ENCODE measurements around the gene C10orf71.

The C10orf71 gene

DNA sequence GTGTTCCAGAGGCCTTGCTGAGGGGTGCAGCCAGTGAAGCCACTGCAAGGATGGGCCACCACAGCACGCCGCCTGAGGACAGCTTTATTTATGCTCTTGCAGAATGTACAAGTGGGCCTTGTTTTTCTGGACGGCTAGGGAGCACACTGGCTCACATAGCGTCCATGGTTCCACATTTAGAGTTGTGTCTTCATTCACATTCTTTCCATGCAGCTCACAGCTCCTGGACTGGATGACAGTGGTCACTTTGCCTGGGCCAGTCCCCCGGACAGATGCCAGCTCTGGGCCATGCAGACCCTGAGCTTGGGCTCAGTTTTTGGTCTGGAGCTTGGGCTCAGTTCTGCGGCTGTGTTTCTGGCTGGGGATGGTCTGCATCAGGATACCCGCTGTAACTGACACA lies 2.6 kb upstream of the C10orf71 start:
- no peaks in the 10 kb centered on the region for H3K36me3 Mint-ChIP-seq (ENCODE audit: low read depth)
- H3K9me3 Mint-ChIP-seq, result no peaks in the 10 kb centered on the region
- H3K27ac Mint-ChIP-seq, result no peak overlapping the region
- no peak overlapping the region for H3K4me3 Mint-ChIP-seq
- no peaks in the 10 kb centered on the region for H3K27me3 Mint-ChIP-seq
- no peaks in the 10 kb centered on the region for H3K4me1 Mint-ChIP-seq (ENCODE audit: low read depth)

DNA sequence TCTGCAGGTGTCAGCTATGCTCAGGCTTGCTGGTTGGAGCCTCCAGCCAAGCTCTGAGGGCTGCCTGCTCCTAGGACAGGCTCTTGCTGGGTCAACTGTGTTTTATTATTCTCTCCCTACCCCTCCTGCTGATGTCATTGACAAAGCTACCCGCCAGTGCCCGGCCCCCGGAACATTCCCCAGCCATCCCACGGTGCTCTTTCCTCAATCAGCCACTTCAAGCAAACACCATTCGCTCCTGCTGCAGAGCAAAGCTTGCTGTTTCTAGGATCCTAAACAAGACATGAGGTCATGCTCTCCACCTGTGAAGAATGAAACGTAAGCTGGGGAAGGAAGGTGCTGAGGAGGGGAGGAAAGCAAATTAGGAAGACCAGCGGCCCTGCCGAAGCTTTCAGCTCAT lies 2.1 kb upstream of the C10orf71 start:
- Mint-ChIP-seq H3K9me3 (no peaks in the 10 kb centered on the region), H3K27ac (no peak overlapping the region), H3K4me3 (no peak overlapping the region), H3K27me3 (no peaks in the 10 kb centered on the region), H3K36me3 (ENCODE audit: low read depth) (no peaks in the 10 kb centered on the region), H3K4me1 (ENCODE audit: low read depth) (no peaks in the 10 kb centered on the region)

DNA sequence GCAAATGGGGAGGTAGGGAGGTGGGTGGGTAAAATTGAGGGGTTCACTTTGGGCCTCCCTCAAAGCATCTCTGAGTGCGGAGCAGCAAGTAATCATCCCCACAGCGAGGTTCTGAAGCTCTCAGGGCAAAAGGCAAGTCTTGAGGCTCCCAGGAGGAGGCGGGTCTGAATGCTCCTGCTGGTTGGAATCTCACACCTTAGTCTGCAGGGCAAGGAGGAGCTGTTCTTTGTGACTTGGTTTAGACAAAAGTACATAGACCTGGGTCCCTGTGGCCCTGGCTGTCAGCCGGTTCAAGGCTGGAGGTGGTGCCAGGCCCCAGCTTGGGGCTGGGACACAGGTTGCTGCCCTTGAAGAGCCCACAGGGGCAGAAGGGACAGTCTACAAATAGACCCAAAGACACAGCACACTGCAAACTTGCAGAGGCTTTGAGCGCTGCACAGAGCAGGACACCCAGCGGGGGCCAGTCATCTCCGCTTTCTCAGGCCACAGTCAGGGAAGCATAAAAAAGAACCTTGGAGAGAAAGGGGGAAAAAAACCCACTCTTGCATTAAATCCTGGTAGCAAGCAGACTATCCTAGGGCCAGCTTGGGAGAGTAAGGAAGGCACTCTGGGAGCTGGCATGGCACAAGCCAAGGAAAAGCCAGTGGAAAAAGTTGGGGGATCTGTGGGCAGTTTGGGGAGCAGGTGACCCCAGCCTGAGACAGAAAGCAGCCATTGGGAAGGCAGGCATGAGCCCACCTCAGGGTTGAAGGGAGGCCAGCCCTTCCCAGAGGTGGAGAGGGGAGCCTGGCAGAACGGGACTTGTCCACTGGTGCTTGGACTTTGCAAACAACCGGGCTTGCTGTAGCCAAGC lies 926 bp upstream of the C10orf71 start:
- Mint-ChIP-seq H3K27ac (no peak overlapping the region), H3K27me3 (no peaks in the 10 kb centered on the region), H3K4me1 (ENCODE audit: low read depth) (no peaks in the 10 kb centered on the region), H3K9me3 (no peaks in the 10 kb centered on the region), H3K36me3 (ENCODE audit: low read depth) (no peaks in the 10 kb centered on the region), H3K4me3 (no peak overlapping the region)

DNA sequence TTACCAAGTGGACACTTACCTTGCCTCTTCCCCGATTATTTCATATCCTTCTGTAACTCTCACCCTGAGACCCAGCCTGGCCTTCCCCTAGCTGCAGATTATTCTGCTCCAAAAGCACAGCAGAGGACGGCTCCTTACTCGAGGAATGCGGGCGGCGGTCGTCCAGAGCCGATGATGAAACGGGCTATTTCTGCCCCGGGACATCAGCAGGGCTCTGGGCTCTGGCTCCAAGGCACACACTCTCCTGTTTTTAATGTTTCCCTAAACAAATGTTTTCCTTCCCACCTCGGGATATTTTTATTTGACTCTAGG lies 343 bp upstream of the C10orf71 start:
- H3K27ac Mint-ChIP-seq, result no peak overlapping the region
- H3K4me1 Mint-ChIP-seq (ENCODE audit: low read depth), result no peaks in the 10 kb centered on the region
- H3K36me3 Mint-ChIP-seq (ENCODE audit: low read depth), result no peaks in the 10 kb centered on the region
- H3K27me3 Mint-ChIP-seq, result no peaks in the 10 kb centered on the region
- H3K4me3 Mint-ChIP-seq, result no peak overlapping the region
- H3K9me3 Mint-ChIP-seq, result no peaks in the 10 kb centered on the region

DNA sequence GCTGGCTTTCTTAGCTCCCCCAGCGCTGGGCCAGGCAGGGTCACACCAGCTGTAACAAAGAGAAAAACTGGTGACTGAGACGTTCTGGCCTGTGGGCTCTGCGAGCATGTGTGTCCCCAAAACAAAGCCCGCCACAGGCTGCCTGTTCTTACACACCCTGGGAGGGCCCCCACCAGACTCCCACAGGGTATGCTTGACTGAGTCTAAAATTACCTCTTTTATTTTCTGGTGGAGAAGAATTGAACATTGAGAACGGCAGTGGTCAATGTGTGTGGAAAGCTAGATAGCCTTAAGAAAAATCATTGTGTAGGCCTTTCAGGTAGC lies 808 bp downstream of the C10orf71 start:
- no peaks in the 10 kb centered on the region for H3K36me3 Mint-ChIP-seq (ENCODE audit: low read depth)
- H3K9me3 Mint-ChIP-seq, result no peaks in the 10 kb centered on the region
- H3K4me1 Mint-ChIP-seq (ENCODE audit: low read depth), result no peaks in the 10 kb centered on the region
- no peaks in the 10 kb centered on the region for H3K27me3 Mint-ChIP-seq
- H3K4me3 Mint-ChIP-seq, result no peak overlapping the region
- H3K27ac Mint-ChIP-seq, result no peak overlapping the region

DNA sequence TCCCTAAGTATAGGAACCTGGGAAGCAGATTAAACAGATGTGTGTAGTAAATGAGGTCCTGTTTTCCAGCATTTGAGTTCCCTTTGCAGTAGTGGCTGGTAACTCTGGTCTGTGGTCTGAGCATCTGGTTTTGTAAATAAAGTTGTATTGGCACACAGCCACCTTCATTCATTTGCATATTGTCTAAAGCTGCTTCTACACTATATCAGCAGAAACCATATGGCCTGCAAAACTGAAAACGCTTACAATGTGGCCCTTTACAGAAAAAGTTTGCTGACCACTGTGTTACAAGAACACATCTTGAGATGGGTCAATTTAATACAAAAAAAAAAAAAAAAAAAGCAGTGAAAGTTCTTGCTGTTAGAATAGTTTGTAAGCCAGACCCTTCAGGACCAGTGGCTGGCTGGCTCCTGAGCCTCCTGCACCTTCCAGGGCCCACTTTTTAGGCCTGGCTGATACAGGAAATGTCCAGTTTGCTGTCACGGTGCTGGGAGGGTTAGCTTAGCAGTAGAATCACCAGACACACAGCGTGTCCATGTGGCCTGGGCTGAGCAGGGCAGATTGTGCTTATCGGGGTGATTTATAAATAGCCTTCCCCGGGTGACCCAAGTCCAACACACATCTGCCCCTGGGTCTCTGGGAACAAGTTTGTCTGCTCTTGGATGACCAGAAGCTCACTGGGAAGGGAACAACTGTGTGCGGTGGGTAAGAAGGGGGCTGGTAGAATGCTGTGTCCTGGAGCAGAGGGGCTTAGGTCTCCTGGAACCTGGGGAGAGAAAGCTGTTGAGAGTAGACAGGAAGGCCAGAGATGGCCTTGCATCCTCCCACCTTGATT lies 1.4 kb downstream of the C10orf71 start:
- Mint-ChIP-seq H3K4me3 (no peak overlapping the region), H3K36me3 (ENCODE audit: low read depth) (no peaks in the 10 kb centered on the region), H3K27me3 (no peaks in the 10 kb centered on the region), H3K27ac (no peak overlapping the region), H3K9me3 (no peaks in the 10 kb centered on the region), H3K4me1 (ENCODE audit: low read depth) (no peaks in the 10 kb centered on the region)

DNA sequence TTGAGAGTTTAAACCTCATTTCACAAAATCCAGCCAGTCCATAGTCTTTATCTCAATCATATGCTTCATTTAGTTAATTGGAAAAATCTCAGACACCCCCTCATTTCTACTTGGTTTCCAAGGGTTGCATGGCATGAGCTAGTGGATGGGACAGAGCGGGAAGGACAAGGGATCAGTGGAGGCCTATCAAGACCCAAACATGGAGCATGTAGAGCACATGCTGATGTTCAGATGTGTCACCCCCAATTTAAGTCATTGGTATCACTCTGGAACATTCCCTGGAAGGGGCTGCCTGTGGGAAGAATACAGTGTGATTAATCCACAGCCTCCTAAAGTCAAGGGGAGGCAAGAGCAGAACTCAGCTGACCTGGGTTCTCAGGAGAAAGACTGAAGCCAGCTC lies 2.3 kb downstream of the C10orf71 start:
- H3K9me3 Mint-ChIP-seq, result no peaks in the 10 kb centered on the region
- no peak overlapping the region for H3K4me3 Mint-ChIP-seq
- no peaks in the 10 kb centered on the region for H3K36me3 Mint-ChIP-seq (ENCODE audit: low read depth)
- H3K27ac Mint-ChIP-seq, result no peak overlapping the region
- H3K4me1 Mint-ChIP-seq (ENCODE audit: low read depth), result no peaks in the 10 kb centered on the region
- H3K27me3 Mint-ChIP-seq, result no peaks in the 10 kb centered on the region

DNA sequence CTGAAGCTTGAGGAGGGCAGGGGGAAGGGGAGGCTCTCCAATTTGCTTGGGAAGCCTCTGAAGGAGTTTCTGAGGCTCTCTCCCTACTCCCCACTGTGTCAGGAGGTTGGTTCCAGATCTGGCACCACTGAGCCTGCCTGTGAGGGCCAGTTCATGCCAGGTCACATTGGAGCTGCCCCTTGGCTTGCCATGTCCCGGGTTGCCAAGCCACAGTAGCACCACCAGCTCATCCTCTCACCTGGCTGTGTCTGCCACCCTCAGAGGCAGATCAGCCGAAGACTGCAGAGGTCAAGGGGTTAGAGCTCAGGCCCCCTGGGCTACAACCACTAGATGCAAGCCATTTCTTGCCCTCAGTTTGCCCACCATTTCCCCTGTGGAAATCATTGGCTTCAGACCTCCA lies 3.1 kb downstream of the C10orf71 start:
- Mint-ChIP-seq H3K4me1 (ENCODE audit: low read depth) (no peaks in the 10 kb centered on the region), H3K27me3 (no peaks in the 10 kb centered on the region), H3K36me3 (ENCODE audit: low read depth) (no peaks in the 10 kb centered on the region), H3K9me3 (no peaks in the 10 kb centered on the region), H3K4me3 (no peak overlapping the region), H3K27ac (no peak overlapping the region)

DNA sequence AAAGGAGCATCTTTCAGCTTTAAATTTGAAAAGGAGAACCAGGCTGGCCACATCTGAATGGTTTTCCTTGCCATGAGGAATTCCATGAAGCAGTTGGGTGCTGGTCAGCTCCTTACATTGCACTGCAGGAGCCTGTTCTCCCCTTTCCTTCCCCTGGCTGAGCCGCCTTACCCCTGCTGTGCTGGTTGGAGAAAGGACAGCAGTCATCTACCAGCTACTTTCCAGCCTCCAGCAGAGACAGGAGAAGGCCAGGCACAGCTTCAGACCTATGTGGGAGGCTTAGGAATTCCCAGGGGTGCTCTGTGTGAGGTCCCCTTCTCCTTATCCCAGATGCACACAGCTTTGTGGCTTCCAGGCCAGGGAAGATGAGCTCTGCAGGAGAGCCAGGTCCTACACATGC lies 4.7 kb downstream of the C10orf71 start:
- Mint-ChIP-seq H3K4me3 (no peak overlapping the region), H3K4me1 (ENCODE audit: low read depth) (peaks cover 1% of the 10 kb centered on the region), H3K36me3 (ENCODE audit: low read depth) (no peaks in the 10 kb centered on the region), H3K9me3 (no peaks in the 10 kb centered on the region), H3K27me3 (no peaks in the 10 kb centered on the region), H3K27ac (no peak overlapping the region)

DNA sequence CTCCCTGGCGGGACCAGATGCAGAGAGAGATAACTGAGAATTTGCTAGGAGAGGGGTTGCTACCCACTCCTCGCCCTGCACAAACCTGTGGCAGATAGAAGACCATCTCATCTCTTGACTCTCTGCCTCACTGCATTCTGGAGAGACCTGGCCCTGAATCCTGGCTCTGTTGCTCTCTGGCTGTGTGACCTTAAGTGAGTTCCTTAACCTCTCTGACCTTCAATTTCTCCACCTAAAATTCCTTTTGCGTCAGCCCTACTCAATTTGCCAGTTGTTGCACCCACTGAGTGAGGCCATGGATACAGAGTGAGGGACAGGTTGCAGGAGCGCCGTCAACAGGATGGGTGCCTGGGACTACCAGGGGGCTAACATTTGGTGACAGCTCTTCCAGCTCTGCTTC lies 5.2 kb downstream of the C10orf71 start:
- no peaks in the 10 kb centered on the region for H3K27me3 Mint-ChIP-seq
- no peak overlapping the region for H3K27ac Mint-ChIP-seq
- H3K4me3 Mint-ChIP-seq, result no peak overlapping the region
- H3K36me3 Mint-ChIP-seq (ENCODE audit: low read depth), result no peaks in the 10 kb centered on the region
- peaks cover 6% of the 10 kb centered on the region for H3K4me1 Mint-ChIP-seq (ENCODE audit: low read depth)
- H3K9me3 Mint-ChIP-seq, result no peaks in the 10 kb centered on the region

DNA sequence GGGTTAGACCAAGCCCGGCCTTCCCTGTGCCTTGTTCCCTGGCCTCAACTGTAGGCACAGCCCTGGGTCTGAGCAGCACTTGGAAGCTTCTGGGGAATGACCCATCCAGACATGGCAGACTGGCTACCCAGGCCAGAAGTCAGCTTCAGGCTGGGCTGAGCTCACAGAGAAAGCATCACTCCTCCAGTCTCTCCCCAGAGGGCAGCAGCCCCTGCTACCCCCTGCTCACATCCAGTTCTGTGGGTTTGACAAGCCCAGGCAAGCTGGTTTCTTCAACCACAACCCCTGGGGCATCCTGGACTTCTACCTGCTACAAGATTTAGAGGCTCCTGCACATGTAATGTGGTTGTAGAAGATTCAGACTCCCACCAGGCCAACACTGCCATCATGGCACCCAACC lies 9.0 kb downstream of the C10orf71 start:
- Mint-ChIP-seq H3K4me1 (ENCODE audit: low read depth) (peaks cover 37% of the 10 kb centered on the region), H3K27me3 (no peaks in the 10 kb centered on the region), H3K36me3 (ENCODE audit: low read depth) (no peaks in the 10 kb centered on the region), H3K27ac (no peak overlapping the region), H3K4me3 (no peak overlapping the region), H3K9me3 (peaks cover 4% of the 10 kb centered on the region)

DNA sequence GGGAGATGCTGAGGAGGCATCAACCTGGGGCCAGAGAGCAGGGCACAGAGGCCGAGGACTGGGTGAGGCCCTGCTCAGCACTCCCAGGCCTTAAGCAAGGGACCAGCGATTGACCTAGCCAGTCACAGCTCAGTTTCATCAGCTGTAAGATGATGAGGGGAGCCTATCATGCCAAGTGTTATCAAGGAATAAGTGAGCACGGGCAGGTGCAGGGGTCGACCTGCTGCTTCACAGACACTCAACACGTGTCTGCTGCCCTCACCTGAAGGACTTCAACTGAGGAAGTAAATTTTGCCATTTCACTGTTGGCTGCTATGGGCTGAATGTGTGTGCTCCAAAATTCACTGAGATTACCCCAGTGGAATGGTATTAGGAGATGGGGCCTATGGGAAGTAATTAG lies 9.9 kb downstream of the C10orf71 start:
- Mint-ChIP-seq H3K4me1 (ENCODE audit: low read depth) (peaks cover 37% of the 10 kb centered on the region), H3K27me3 (peaks cover 4% of the 10 kb centered on the region), H3K27ac (no peak overlapping the region), H3K4me3 (no peak overlapping the region), H3K9me3 (peaks cover 4% of the 10 kb centered on the region), H3K36me3 (ENCODE audit: low read depth) (no peaks in the 10 kb centered on the region)

DNA sequence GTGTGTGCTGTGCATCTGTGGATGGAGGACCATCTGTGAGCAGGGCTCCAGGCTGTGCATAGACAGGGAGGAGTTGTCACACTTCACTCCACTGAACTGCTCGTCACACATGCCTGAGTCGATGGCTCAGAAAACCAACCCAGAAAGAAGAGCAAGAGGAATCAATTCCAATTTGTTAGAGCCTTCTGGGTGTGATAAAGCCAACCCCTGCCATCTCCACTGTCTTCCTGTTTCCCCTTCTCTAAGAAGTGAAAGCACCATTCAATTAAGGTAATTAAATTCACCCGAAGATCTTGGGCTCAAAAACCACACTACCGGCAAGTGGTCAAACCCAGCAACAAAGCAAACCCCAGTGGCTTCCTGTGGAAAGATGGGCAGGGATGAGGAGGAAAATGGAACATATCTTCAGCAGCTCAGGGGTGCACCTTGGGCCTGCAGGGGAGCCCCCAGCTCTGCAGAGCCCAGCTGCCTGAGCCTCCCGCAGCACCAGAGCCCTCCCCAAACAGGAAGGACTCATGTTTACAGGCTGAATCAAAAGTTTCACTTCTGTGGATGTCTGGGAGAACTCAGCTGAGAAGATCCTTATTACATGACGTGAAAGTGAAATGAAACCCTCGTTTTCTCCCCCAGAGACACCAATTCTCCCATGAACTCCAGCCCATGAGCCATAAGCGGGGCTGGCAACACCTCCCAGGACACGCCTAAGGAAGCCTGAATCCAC lies 10.9 kb downstream of the C10orf71 start:
- H3K4me3 Mint-ChIP-seq, result peak overlapping the region; percentile 70
- H3K4me1 Mint-ChIP-seq (ENCODE audit: low read depth), result peaks cover 37% of the 10 kb centered on the region
- peak overlapping the region; percentile 29 for H3K27ac Mint-ChIP-seq
- H3K36me3 Mint-ChIP-seq (ENCODE audit: low read depth), result no peaks in the 10 kb centered on the region
- H3K27me3 Mint-ChIP-seq, result peaks cover 4% of the 10 kb centered on the region
- peaks cover 4% of the 10 kb centered on the region for H3K9me3 Mint-ChIP-seq

DNA sequence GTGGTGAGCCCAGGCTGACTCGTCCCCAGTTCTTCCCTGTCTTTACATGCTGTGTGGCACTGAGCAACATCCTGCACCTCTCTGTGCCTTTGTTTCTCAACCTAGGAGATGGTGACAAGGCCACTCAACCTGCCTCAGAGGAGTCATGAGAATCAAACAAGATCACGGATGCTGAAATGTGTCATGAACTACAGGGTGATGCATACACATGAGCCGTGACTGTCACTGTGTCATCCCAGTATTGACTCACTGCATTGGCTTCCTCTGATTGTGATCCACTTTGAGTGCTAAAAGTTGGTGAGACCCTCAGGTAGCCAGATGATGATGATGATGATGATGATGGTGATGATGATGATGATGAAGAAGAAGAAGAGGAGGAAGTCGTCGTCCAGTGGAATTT lies 11.5 kb downstream of the C10orf71 start:
- peaks cover 4% of the 10 kb centered on the region for H3K27me3 Mint-ChIP-seq
- peaks cover 37% of the 10 kb centered on the region for H3K4me1 Mint-ChIP-seq (ENCODE audit: low read depth)
- H3K36me3 Mint-ChIP-seq (ENCODE audit: low read depth), result no peaks in the 10 kb centered on the region
- peak overlapping the region; percentile 29 for H3K27ac Mint-ChIP-seq
- H3K4me3 Mint-ChIP-seq, result peak overlapping the region; percentile 0
- H3K9me3 Mint-ChIP-seq, result peaks cover 4% of the 10 kb centered on the region

DNA sequence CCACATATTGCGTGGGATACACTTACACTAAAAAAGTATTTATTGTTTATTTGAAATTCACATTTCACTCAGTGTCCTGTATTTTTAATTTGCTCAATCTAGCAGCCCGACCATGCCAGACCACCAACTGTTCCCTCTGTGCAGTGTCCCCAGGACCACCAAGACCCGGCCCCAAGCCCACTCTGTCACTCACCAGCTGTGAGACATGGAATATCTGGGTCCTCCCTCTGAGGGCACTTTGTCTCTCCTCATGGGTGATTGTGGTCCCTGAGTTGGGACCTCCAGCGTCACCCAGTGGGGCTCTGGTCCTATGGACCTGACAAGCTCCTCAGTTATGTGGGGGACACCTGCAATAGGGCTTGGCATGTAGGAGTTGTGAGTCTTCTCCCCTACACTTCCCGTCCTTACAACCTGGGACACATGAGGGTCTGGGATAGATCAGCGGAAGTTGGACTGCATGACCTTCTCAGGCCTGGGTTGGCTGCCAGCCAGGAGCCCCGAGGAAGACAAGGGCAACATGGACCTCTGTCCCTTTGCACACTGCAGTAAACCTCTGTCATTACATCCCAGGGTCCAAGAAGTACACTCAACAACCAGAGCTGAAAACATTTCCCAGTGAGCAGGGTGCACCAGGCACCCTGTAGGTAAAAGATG lies 12.1 kb downstream of the C10orf71 start:
- Mint-ChIP-seq H3K27ac (peak overlapping the region; percentile 59), H3K4me1 (ENCODE audit: low read depth) (peaks cover 37% of the 10 kb centered on the region), H3K27me3 (peaks cover 4% of the 10 kb centered on the region), H3K36me3 (ENCODE audit: low read depth) (no peaks in the 10 kb centered on the region), H3K9me3 (peaks cover 4% of the 10 kb centered on the region), H3K4me3 (no peak overlapping the region)
